Ascending aorta (tissue), 2 donors: Measurements from ENCODE around the gene PITPNM3. TPM values are rescaled to one million over a fixed set of nuclear protein-coding genes. Genes with fewer than 3 reads are reported as not detected.

Source experiments
- DNase-seq, 2 donors: peaks; one replicate each; pipeline ENCODE4 v3.0.0-alpha.2; 2019; ENCODE audit warnings: low spot score in 2 of 2
- H3K27ac ChIP-seq, 2 donors: fragments of 200-600 bp; sonication (generic); one replicate each; pipeline ENCODE4 v1.5.1; 2016 to 2017; ENCODE audit warnings: mild to moderate bottlenecking in 1 of 2
- H3K27me3 ChIP-seq: fragments of 200-600 bp; sonication (generic); one replicate; pipeline ENCODE4 v1.5.1; 2017
- H3K36me3 ChIP-seq, 2 donors: fragments of 200-600 bp; sonication (generic); one replicate each; pipeline ENCODE4 v1.5.1; 2016
- H3K4me1 ChIP-seq, 2 donors: fragments of 200-600 bp; sonication (generic); one replicate each; pipeline ENCODE4 v1.5.1; 2016 to 2017; ENCODE audit warnings: mild to moderate bottlenecking in 1 of 2
- H3K4me3 ChIP-seq, 2 donors: fragments of 200-600 bp; sonication (generic); one replicate each; pipeline ENCODE4 v1.5.1; 2016 to 2017; ENCODE audit warnings: mild to moderate bottlenecking in 1 of 2
- H3K9me3 ChIP-seq, 2 donors: fragments of 200-600 bp; sonication (generic); one replicate each; pipeline ENCODE4 v1.5.1; 2016
- intact Hi-C: fragments of 100-400 bp; cut with DNase I; formaldehyde crosslinking; loops from one replicate; pipeline ENCODE4 v1.15.1; 2023
- total RNA-seq: library from RNA; depleted of rRNA; stranded (reverse); fragments of >200 nt; gene quantifications from one replicate; pipeline ENCODE4 v1.1.0, GENCODE V29; 2016
- TF ChIP-seq, protein P1 (sequence below), 3 experiments: fragments of 200-600 bp in 2 of 3; fragments of 450-650 bp in 1 of 3; sonication (generic) in 2 of 3; IDR thresholded peaks; one replicate each; pipeline ENCODE4 v1.5.1; 2016 to 2019; ENCODE audit warnings: antibody characterized with exemption in 3 of 3, mild to moderate bottlenecking in 1 of 3, moderate library complexity in 1 of 3

The PITPNM3 gene
- total RNA-seq, 1 donor from 2014 or later, result 10.4 TPM

DNA sequence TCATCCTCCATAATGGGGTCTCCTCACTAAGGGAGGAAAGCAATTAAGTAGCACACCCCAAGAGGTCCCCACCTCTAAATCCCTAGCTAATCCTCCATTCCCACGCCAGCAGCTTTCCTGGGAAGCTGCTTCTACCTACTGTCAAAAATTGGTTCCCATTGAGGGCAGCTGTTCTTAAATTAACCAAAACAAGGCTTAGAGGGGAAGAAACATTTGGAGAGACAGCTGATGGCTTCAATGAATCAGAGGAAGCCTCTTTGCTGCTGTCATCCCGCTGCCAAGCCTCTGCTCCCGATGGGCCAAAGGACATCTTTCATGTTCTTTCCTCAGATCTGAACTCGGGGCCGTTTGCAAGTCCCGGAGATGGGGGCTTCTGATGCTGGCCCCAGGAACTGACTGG, 148.1 kb downstream of the PITPNM3 start:
- H3K9me3 ChIP-seq, result no peaks in the 10 kb centered on the region
- intact Hi-C loops, result no loop called here
- no peaks in the 10 kb centered on the region for H3K27me3 ChIP-seq
- no peak overlapping the region for H3K4me3 ChIP-seq
- no peaks in the 10 kb centered on the region for H3K4me1 ChIP-seq
- H3K36me3 ChIP-seq, result no peaks in the 10 kb centered on the region
- no peak for DNase-seq
- TF ChIP-seq, protein P1, sequence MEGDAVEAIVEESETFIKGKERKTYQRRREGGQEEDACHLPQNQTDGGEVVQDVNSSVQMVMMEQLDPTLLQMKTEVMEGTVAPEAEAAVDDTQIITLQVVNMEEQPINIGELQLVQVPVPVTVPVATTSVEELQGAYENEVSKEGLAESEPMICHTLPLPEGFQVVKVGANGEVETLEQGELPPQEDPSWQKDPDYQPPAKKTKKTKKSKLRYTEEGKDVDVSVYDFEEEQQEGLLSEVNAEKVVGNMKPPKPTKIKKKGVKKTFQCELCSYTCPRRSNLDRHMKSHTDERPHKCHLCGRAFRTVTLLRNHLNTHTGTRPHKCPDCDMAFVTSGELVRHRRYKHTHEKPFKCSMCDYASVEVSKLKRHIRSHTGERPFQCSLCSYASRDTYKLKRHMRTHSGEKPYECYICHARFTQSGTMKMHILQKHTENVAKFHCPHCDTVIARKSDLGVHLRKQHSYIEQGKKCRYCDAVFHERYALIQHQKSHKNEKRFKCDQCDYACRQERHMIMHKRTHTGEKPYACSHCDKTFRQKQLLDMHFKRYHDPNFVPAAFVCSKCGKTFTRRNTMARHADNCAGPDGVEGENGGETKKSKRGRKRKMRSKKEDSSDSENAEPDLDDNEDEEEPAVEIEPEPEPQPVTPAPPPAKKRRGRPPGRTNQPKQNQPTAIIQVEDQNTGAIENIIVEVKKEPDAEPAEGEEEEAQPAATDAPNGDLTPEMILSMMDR (IDR thresholded peaks at IDR 0.05), result no peak
- H3K27ac ChIP-seq, result no peak overlapping the region

DNA sequence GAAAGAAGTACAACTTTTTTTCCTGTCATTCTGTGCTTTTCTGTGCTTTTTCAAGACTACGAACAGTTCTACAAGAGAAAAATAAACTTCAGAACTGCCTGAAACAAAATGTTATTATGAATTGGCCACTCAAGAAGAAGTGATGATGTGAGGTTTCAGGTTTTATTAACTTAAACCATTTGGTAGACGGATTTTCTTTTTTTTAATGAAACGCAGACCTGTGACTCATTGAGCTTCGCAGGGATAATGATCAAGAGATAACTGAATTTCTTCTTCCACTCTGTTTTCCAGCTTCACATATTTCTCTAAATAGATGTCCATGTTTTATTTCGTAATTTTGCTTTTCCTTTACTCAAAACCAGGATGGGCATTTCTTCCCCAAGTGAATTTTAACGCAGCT, 154.1 kb downstream of the PITPNM3 start:
- TF ChIP-seq, protein P1 (IDR thresholded peaks at IDR 0.05), result no peak
- Histone ChIP-seq H3K27ac (no peak overlapping the region), H3K4me3 (no peak overlapping the region), H3K9me3 (peaks cover 0 to 9% of the 10 kb centered on the region in 2 donors), H3K36me3 (no peaks in the 10 kb centered on the region), H3K4me1 (no peaks in the 10 kb centered on the region), H3K27me3 (no peaks in the 10 kb centered on the region)
- DNase-seq, result no peak
- intact Hi-C loops, result no loop called here

Other genes with a start within 250 kb of the PITPNM3 start
- gene AIPL1, start 121.4 kb downstream of the PITPNM3 start, total RNA-seq, result not detected
- gene PIMREG, start 112.1 kb downstream of the PITPNM3 start, total RNA-seq, result not detected
- gene KIAA0753, start 84.2 kb upstream of the PITPNM3 start, total RNA-seq, result 2.9 TPM
- 0.96 TPM for gene TXNDC17, start 84.5 kb upstream of the PITPNM3 start, total RNA-seq
- not detected for gene MED31, start 95.0 kb upstream of the PITPNM3 start, total RNA-seq
- 4.3 TPM for gene C17orf100, start 95.2 kb upstream of the PITPNM3 start, total RNA-seq
- gene SLC13A5, start 156.8 kb upstream of the PITPNM3 start, total RNA-seq, result 0.21 TPM
- gene XAF1, start 199.5 kb upstream of the PITPNM3 start, total RNA-seq, result 39.8 TPM
- not detected for gene FBXO39, start 219.7 kb upstream of the PITPNM3 start, total RNA-seq